HG02840 (cell line): Measurements from ENCODE around the gene RABL3.
"Not testable (repeated sequence)": the region's sequence is repeated elsewhere in the genome, so short reads cannot be mapped to it uniquely, and the experiment has no call there.

ENCODE experiments used
- ATAC-seq: cut with Tn5 transposase; IDR thresholded peaks from one replicate; pipeline ENCODE4 v1.9.1; 2021; ENCODE audit warnings: mild to moderate bottlenecking, moderate library complexity, moderate number of reproducible peaks; ENCODE audit not compliant: unreplicated experiment, low FRiP score

RABL3 gene

DNA sequence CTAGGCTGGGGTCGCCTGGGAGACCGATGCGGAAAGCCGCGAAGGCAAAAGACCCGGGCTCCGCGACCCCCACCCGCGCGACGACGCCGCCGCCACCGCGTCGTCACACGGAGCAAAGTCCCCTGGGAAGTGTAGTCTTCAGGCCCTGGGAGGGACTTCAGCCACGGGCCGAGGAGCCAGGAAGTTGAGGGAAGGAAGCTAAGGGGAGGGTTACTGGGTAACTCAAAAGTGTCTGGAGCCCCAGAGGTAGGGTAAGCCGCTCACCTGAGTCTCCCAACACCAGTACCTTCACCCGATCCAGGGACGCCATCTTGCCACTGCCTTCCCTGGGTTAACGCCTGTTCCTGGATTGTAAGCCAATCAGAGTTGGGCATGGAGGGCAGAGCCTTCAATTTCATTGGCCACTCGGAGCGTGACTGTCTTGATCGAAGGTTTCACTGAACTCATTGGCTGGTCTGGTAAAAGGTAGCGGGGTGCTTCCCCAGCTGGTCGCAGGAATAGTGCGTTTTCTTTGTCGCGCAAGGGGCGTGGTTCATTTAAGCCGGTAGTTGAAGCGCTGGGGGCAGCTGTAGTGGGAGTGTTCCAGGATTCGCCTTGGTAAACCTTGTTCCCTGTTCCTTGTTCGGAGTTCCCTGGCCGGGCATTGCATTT is at the start of gene RABL3, which contains the start of gene GTF2E1:
TSS of gene RABL3 (minus strand) at position 319 of the 651 bp plus-strand sequence. CDS start at position 310, 9 bp downstream.
TSS of gene GTF2E1 (plus strand) at position 547 of the 651 bp plus-strand sequence. CDS start 7,809 bp downstream, outside the sequence.
- ATAC-seq = peak; percentile 100

DNA sequence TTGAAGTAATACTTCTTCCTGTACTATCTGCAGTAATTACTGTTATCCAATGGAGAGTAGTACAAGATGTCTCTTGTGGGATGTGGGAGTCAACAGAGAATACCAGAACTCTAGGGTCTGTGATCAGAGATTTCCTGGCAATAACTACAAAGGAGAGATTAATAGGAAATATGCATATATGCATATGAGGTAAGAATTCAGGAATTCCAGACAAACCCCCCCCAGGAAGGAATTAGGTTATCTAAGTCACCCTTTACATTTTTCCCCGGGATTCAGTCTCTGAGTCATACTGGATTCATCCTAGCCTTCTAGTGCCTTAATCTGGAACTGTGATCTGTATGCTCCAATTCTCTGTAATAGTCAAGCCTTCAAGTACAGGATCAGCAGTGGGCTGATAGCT is 49.6 kb upstream of the RABL3 start:
- ATAC-seq = no peak

DNA sequence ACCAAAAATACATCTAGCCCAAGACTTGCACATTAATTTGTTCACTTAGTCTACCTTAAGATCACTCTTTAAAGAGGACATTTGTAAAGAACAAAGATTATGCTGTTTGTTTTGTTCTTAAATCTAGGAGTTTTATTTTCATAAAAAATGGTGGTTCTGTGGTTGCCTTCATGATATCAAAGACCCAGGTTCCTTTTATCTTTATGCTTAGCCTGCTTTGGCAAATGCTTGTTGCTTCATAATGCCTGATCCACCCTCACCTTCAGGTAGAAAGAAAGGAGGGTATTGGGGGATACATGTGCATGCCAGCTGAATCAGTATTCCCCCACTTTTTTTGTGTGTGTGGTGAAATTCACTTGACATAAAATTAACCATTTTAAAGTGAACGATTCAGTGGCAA is 48.7 kb upstream of the RABL3 start:
- no peak for ATAC-seq

DNA sequence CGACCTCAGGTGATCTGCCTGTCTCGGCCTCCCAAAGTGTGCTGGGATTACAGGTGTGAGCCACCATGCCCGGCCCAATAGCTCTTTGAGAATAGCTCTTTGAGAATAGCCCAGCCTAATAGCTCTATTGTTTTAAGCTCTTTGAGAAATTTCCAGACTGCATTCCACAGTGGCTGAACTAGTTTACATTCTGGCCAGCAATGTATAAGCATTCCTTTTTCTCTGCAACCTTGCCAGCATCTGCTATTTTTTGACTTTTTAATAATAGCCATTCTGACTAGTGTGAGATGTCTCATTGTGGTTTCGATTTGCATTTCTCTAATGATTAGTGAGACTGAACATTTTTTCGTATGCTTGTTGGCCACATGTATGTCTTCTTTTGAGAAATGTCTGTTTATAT is 43.5 kb upstream of the RABL3 start:
- not testable (repeated sequence) for ATAC-seq

DNA sequence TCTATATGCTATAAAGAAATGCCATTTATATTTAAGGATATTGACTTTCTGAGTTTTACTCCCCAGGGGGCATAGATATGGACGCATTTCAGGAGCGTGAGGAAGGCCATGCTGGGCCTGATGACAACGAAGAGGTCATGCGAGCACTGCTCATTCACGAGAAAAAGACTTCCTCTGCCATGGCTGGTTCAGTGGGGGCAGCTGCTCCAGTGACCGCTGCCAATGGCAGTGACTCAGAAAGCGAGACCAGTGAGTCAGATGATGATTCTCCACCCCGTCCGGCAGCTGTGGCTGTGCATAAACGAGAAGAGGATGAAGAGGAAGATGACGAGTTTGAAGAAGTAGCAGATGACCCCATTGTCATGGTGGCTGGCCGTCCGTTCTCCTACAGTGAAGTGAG is 38.7 kb upstream of the RABL3 start:
- peak; percentile 69 for ATAC-seq

- no peak for ATAC-seq
Observed at GRCh38 chr3:120778776-120779175, 36.5 kb upstream of the RABL3 start.

DNA sequence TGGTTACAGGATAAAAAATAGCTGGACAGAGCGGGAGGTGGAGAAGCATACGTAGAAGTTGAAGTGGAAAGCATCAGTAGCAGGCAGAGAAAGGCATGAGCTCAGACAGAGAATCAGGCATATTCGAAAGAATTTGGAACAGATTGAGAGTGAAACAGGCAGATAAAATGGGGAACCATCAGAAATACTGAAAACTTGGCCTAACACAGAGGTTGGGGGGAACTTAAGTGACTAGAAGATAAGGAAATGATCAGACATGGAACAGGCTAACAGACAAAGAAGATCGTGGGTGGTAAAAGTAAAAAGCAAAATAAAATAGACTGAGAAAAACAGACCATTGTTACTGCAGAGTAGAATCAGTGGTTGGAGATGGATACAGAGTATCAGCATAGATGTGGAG is 33.1 kb upstream of the RABL3 start:
- no peak for ATAC-seq

DNA sequence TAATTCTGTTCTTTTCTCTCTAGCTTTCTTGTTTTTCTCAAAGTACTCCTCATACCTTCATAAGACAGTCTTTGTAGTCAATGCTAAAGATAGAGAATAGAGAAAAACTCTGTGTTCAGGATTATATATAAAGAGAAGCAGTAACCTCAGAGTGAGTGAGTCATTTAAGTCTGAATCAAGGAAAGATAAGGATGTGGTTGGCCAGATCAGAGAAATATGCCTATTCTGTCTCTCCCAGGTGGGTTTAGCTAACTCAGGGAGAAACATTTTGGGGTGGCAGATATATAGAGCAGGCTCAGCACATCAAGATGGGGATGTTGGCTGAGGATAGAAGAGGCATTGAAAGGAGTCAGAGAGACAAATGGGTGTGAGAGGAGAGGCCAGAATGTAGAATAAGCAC is 31.6 kb upstream of the RABL3 start:
- peak; percentile 65 for ATAC-seq

GRCh38 chr3:120772081-120772480 is 29.8 kb upstream of the RABL3 start:
- no peak for ATAC-seq

- no peak for ATAC-seq
Observed at GRCh38 chr3:120770891-120771290, 28.6 kb upstream of the RABL3 start.

GRCh38 chr3:120769436-120769835 is 27.1 kb upstream of the RABL3 start:
- no peak for ATAC-seq

DNA sequence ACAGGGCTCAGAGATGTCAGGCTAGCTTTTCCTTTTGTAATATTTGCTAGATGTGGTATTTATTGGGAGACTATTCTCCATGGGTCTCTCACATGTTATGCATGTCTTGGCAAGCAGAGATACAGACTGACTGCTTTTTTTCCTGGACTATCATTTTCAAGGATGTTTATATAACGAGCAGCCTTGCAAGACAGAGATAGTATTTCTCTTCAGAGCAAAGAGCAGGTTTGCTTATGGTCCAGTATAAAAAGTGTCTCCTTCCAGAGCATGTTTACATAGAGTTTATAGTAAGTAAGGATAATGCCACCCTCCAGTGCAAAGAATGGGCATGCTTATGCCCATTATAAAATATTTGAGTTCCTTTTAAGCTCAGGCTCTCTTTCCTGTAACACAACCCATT is 24.8 kb upstream of the RABL3 start:
- ATAC-seq = no peak

DNA sequence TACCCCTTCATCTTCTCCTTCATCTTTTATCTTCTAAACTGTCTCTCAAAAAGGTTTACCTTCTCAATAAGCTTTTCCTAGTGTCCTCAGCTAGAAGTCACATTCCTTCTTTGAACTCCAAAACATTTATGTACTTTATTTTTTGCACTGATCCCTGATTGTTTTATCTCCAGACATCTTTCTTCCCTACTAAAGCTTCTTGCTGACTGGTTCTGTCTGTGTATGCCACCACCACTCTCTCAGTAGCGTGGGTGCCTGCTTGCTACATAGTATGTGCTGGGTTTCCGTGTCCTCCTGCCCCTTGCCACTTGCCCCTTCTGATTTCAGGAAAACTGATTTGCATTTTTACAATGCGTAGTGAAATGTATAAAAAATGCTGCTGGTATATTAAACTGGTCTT is 24.3 kb upstream of the RABL3 start:
- ATAC-seq = no peak

DNA sequence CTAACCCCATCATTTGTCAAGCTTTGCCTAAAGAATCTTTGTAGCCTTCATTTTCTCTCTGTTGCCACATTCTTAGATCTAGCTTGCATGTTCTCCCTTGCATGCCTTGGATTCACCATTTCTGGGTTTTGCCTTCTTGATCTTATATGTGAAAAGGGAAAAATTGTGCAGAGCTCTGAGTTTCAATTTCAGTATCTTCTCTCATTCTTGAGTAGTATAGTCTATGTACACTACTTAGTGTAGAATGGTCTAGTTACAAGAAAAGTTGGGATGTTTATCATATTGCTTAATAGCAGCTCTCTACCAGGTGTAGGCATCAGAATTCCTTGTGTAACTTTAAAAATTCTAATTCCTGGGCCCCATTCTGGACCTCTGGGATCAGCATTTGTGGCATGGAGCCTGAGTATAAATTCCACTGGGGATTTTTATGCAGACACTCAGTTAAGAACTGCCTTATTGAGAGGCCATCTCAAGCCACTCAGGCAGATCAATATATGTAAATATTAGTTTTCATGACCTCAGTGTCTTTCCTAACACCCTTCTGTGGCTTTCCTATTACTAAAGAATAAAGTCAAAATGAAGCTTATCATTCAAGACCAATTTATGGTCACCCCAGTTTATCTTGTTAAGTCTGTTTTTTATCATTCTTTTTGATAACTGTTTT is 23.6 kb upstream of the RABL3 start:
- ATAC-seq = no peak

DNA sequence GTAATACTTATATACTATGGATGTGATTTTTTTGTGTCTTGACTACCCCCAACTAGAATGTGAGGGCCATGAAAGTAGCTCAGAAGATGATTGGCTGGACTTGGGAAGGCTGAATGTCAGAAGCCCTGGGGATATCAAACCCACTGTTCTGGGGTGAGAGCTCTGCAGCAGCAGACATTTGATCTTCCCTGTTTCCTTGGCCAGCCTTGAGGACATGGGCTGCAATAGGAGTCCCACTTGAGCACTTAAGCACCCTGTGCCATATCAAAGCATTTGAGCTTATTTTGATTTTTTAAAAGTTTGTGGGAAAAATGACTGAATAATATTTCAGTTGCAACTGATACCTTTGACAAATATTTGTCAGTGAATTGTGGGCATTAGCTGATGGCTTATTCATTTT is 21.9 kb upstream of the RABL3 start:
- no peak for ATAC-seq

DNA sequence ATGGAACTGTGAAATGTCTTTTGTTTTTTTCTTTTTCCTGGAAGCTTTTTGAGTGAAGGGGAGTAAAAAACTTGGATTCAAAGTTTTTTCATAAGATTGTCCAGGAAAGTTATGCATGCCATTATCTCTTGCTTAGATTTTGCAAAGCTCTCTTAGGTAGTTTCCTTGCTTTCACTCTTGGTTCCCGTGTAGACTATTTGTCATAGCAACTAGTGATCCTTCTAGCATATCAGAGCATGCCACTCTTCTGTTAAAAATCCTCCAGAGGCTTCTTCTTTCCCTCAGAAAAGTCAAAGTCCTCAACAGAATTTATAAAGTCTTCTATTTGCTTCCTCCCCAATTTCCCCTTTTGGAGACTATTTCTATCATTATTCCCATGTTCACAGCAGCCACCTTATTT is 21.3 kb upstream of the RABL3 start:
- no peak for ATAC-seq

GRCh38 chr3:120762615-120763014 is 20.3 kb upstream of the RABL3 start:
- no peak for ATAC-seq

- not testable (repeated sequence) for ATAC-seq
Observed at GRCh38 chr3:120758551-120758950, 16.2 kb upstream of the RABL3 start.

DNA sequence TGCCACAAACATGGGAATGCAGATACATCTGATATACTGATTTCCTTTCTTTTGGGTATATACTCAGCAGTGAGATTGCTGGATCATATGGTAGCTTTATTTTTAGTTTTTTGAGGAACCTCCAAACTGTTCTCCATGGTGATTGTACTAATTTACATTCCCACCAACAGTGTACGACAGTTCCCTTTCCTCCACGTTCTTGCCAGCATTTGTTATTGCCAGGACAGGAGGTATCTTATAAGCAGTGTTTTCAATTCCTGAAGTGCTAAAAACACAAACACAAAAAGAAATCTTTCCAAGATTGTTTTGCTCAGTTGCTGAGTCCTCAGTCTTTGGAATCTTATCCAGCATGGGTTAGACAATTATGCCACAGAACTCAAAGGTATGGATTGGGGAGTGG is 13.7 kb upstream of the RABL3 start:
- no peak for ATAC-seq

DNA sequence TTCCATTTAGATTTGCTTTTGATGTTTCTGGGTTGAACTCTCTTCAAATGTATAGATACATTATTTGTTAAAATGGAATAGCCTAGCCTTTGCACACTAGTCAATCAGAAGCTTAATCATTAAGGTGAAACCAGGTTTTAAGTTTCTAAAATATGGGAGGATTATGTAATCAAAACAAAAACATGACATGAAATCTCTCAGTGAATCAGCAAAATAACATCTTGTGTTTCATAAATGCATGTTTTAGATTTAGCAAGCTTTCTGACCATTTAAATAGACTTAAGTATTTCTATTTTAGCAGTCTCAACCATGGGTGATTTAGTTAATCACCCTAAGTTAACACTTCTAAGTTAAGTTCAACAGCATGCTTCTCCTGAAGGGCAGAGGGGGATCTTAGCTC is 11.5 kb upstream of the RABL3 start:
- no peak for ATAC-seq

DNA sequence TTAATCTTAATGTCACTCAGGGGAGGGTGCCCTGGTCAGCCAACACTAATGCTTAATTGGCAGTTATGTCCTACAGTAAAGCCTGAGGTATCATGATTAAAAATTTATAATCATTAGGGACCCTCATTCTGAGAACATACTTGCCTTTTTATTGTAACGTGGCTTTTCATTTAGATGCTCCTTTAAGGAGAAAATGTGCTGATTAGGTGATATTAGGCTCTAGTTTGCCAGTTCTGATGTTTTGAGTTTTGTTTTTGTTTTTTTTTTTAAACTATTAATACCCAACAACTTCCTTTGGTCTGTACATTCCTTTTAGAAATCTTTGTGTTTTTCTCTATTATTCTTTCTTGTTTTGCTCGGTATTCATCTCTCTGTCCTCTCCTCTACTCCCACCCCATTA is 10.5 kb upstream of the RABL3 start:
- ATAC-seq = no peak

GRCh38 chr3:120752230-120752629 is 9.9 kb upstream of the RABL3 start:
- no peak for ATAC-seq
